NT2/D1 (cell line): Measurements from ENCODE around the gene OR51M1.

Experiments
- YY1 ChIP-seq: IDR thresholded peaks from 2 replicates; pipeline ENCODE4 v1.6.1; 2011; ENCODE audit not compliant: insufficient read length, insufficient read depth
- ZNF274 ChIP-seq: IDR thresholded peaks from 2 replicates; pipeline ENCODE4 v1.6.1; 2011; ENCODE audit warnings: mild to moderate bottlenecking, low read depth, low read length

DNA sequence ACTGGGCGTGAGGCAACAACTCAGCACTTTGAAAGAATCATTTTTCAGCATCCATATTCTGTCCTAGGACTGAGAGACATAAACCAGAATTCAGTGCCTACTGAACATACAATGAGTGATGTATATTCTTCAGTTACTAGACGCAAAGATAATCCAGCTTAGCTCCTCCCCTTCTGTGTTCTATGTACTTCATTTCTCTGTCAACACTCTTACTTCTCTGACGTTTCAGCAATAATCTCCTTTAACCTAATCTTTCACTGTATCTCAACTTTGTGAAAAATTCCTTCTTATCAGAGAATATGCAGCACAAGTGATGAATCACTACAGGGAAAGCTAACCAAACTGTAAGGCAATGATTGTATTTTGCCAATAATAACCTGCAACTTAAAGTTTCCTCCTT, 37.8 kb upstream of the OR51M1 start:
- TF ChIP-seq ZNF274, result no peak
- no peak for TF ChIP-seq YY1
